Tibial nerve (tissue), 4 donors: ENCODE data around the gene LMO7.

Source experiments
- EP300 ChIP-seq, 2 donors: sonication (generic); formaldehyde crosslinking; IDR thresholded peaks; one replicate each; pipeline ENCODE4 v1.6.1; 2017; ENCODE audit warnings: antibody characterized with exemption in 2 of 2, mild to moderate bottlenecking in 1 of 2
- POLR2A ChIP-seq, 2 donors: fragments of 450-650 bp; IDR thresholded peaks; one replicate each; pipeline ENCODE4 v1.6.1; 2017; ENCODE audit warnings: antibody characterized with exemption in 2 of 2, mild to moderate bottlenecking in 2 of 2, moderate library complexity in 2 of 2
- TF ChIP-seq, protein P1 (sequence below), 5 experiments: fragments of 200-600 bp in 3 of 5; fragments of 450-650 bp in 2 of 5; sonication (generic) in 3 of 5; IDR thresholded peaks; one replicate each; pipeline ENCODE4 v1.5.1; 2016 to 2019; ENCODE audit warnings: antibody characterized with exemption in 5 of 5, mild to moderate bottlenecking in 3 of 5, moderate library complexity in 2 of 5

- TF ChIP-seq, protein P1, sequence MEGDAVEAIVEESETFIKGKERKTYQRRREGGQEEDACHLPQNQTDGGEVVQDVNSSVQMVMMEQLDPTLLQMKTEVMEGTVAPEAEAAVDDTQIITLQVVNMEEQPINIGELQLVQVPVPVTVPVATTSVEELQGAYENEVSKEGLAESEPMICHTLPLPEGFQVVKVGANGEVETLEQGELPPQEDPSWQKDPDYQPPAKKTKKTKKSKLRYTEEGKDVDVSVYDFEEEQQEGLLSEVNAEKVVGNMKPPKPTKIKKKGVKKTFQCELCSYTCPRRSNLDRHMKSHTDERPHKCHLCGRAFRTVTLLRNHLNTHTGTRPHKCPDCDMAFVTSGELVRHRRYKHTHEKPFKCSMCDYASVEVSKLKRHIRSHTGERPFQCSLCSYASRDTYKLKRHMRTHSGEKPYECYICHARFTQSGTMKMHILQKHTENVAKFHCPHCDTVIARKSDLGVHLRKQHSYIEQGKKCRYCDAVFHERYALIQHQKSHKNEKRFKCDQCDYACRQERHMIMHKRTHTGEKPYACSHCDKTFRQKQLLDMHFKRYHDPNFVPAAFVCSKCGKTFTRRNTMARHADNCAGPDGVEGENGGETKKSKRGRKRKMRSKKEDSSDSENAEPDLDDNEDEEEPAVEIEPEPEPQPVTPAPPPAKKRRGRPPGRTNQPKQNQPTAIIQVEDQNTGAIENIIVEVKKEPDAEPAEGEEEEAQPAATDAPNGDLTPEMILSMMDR (IDR thresholded peaks at IDR 0.05) = no peak
- no peak for TF ChIP-seq POLR2A (IDR thresholded peaks at IDR 0.05)
- TF ChIP-seq EP300 (IDR thresholded peaks at IDR 0.05) = no peak
Measured at GRCh38 chr13:75600371-75600770, 35.8 kb upstream of the LMO7 start.
